ENCODE results near the gene PTPRD.

DNA sequence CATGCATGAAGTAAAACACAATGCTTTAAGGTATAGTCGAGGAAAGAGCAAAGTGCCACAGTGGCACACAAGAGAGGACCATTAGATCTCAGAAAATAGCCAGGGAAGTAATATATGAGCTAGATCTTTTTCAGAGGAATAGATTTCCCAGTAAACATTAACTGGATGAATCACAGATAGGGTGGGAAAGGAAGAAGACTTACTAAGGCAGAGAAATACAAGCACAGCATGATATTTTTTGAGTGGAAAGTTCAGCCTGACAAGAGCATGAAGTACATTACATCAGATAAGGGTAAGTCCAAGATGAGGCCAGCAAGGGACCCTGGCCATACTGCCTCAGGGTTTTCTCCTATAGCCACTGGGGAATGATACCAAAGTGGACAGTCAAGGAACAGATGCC is 2008.6 kb downstream of the PTPRD start:
- no peak for TF ChIP-seq POLR2AphosphoS5 (IDR thresholded peaks at IDR 0.05)
- TF ChIP-seq, protein P1, sequence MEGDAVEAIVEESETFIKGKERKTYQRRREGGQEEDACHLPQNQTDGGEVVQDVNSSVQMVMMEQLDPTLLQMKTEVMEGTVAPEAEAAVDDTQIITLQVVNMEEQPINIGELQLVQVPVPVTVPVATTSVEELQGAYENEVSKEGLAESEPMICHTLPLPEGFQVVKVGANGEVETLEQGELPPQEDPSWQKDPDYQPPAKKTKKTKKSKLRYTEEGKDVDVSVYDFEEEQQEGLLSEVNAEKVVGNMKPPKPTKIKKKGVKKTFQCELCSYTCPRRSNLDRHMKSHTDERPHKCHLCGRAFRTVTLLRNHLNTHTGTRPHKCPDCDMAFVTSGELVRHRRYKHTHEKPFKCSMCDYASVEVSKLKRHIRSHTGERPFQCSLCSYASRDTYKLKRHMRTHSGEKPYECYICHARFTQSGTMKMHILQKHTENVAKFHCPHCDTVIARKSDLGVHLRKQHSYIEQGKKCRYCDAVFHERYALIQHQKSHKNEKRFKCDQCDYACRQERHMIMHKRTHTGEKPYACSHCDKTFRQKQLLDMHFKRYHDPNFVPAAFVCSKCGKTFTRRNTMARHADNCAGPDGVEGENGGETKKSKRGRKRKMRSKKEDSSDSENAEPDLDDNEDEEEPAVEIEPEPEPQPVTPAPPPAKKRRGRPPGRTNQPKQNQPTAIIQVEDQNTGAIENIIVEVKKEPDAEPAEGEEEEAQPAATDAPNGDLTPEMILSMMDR (IDR thresholded peaks at IDR 0.05 in 8 of 11, conservative IDR thresholded peaks at IDR 0.05 in 3 of 11): no peak
